ENCODE measurements around the gene ZNF521.
"Not testable (repeated sequence)": the region's sequence is repeated elsewhere in the genome, so short reads cannot be mapped to it uniquely, and the experiment has no call there.

Gene ZNF521

DNA sequence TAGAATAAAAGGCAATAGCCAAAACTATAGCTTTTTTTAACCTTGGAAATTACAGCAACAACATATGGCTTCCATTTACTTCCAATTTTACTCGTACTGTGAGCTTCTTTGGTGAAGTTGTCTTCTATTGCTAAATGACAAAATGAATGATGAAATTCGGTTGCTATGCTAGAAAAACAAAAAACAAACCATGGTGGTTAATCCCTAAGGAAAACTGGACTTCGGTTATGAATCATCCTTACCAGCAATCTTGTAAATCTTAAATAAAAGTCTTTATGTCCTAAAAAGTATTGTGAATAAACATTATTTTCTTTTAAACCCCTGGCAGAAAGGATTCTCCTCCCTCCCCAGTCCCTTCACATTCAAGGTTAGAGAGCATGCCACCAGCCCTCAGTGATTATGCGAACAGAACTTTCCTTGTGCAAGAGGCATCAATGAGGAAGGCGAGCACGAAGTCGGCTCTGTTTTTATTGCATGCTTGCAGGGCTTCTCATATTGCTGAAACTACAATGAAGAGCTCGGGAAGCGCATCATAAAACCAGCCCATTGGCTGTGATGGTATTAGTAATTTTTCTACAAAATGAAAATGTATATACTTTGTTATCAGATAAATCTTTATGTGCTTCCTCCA, 62.9 kb downstream of the ZNF521 start:
- DNase-seq, result no peak

DNA sequence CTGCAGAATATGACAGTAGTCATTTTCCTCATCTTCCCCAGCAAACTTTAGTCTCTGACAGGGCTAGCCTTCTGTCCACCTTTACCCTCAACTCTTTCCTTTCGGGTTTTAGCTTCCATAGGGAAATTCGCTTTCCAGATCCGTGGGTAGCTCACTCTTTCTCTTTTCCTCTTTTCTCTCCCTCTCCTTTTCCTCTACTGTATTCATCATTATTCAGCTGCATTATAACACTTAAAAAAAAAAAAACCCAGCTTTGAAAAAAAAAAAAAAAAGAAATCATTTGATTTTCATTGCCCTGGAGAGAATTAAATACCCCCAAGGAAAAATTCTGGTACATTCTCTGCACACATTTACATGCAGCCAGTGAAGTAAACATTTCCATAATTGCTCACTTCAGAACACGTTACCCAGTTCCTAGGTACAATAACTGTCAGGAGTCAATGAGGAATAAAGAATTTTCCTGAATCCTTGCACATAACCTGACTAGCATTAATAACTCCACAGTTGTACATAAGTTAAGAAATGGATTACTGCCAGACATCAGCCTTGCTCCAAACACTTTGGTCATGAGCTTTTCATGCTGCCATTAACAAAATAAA, 63.5 kb downstream of the ZNF521 start:
- no peak for DNase-seq

DNA sequence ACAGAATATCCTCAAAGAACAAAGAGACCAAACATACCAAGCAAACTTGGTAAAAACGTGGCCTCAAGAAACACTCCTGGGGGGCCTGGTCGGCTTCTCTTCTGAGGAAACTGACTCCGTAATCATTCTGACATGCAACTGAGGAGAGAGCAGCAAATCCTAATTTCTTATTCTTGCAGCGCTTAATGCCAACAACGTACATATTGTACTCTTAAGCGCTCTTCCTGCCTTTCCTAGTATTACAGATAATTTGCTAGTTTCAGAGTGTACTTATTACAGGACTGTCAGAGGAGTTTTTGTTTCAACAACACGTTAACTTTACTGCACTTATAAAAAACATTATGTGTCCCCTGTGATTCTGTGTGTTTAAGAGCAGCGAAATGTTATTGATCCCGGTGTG, 64.9 kb downstream of the ZNF521 start:
- DNase-seq, result no peak

DNA sequence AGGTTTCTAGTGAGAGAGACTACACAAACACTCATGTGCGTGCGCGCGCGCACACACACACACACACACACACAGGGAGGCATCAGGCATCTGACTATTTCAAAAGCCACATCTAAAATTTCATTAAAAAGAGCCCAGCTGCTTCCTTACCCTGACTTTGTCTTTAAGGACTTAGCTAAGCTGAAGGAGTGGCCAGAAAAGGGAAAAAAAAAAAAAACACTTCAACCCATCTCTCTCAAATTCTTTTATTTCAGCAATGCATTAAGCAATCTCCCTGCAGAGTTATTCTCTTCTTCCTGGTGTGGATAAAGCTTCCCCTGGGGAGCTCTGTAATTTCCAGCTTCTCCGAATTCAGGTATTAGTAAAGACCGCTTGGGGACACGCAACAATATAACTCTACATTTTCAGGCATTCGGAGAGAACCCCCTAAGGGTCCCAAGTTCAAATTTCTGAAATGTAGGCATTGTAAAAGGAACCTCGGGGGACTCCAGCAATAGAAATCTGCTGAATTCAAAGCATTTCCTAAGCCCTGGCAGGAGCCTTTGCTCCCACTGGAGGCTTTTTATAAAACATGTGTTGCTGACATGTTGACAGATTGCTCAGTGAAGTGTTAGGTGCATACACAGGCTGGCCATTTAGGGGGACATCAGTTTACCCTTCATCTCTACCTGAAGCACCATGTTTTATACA, 67.0 kb downstream of the ZNF521 start:
- no peak for DNase-seq

DNA sequence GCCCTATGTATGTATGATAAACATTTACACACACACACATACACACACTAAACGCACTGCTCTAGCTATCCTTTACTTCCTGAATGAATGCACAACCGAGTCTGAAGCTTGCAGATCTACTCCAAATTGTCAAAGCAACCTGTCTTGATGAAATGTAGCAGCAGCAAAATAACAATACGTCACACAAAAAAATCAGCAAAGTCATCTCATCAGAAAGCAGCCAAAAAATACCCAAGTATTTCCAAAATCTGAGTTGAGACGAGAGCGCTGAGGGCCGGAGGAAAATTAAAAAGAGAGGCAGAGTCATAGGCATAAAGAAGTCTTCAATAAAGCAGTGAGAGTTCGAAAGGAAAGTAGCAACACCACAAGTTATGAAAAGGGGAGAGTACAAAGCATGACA, 67.7 kb downstream of the ZNF521 start:
- DNase-seq, result no peak

DNA sequence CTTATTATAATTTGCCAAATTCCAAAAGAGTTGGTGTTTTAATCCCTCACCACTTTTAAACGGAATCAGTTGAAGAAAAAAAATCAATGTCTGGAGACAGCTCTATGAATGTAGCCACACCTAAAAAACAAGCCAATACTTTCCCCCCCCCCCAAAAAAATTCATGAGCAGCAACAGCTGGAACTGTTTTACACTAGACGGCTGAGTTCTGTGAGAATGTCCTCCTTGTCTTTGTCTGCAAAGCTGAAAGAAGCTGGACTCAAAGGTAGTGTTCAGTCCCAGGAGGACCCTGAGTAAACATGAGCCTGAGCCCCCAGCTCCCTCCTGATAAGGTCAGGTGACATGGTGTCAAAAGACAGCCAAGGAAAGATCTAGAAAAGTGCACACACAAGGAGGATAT, 68.2 kb downstream of the ZNF521 start:
- DNase-seq, result no peak

DNA sequence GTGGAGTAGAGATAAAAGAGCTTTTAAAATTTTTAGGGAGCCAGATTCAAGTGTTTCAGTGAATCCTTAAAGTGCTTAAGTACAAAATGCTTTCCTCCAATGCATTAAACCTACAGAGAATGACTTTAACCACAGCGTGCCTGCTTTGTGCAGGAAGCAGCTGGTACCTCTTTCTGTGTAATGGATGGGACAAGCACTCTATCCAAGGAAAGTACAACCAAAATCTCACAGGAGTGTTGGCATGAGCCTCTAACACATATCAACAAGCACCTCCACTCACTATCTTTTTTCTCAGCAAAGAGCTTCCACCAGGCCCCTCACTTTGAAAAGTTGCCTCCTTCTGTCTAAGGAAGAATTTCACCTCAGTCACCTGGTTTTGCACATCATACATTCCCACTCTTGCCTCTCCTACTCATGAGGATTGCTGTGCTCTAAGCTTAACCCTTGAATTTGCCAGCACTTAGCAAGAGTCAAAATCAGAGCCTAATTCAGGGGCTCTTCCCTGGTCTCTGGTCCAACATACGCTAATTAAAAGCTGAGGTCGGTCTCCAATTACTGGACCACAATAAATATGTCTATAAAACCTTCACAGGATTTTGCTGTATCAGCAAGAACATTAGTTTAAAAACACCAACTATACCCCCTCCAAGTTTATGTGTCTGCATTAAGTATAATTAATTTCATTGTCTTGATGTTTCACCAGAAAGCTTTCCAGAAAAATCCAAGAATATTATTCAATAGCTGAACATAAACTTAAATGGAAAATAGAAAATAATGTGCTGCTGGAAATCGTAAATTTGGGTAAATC, 68.9 kb downstream of the ZNF521 start:
- DNase-seq, result no peak

DNA sequence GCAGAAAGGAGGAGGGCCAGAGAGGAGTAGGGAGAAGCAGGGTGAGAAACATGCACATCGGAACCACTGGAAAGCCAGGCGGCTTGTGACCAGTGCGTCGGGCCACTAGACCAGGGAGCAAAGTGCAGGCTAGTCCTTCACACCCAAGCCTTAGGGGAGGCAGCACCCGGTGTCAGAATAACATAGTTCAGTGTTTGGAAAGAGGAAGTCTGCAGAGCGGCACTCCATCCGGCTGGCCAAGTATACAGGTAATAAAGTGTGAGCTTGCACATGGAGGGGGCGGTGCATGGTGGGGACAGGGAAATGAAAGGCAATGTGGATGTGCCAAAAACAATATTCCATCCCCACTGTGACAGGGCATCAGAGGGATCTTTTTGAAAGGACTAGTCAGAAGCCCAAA, 69.7 kb downstream of the ZNF521 start:
- no peak for DNase-seq

DNA sequence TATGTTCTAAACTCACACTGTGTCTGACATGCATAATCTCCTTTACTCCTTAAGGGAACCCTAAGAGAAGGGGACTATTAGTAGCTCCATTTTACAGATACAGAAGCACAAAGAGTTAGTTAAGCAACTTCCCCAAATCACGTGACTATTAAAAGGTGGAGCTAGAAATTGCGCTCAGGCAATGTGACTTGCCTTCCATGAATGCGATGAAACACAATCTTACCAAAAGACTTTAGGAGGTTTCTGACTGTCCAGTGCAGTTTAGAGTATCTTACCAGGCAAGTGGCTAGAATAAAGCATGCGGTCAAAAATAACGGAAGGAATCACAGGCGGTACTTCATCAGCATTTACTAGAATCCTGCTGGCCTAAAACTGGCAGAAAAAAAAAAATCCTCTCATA, 70.4 kb downstream of the ZNF521 start:
- DNase-seq, result no peak

DNA sequence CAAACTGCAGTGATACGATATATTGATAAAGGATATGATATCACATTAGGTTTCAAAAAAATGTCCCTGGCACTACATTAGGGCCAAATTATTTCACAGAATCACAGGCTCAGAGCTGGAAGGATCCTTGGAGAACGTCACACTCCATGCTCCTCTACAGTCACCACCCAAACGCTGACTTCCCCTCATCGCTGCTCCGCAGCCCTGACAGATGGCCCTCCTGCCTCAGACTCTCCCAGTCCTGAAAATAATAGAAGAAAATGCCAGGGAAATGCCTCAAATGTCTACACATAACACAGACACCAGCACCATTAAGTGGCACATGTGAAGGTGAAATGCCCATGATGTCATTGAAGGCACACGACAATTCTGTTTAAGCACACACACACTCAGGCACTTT, 72.0 kb downstream of the ZNF521 start:
- DNase-seq, result no peak

DNA sequence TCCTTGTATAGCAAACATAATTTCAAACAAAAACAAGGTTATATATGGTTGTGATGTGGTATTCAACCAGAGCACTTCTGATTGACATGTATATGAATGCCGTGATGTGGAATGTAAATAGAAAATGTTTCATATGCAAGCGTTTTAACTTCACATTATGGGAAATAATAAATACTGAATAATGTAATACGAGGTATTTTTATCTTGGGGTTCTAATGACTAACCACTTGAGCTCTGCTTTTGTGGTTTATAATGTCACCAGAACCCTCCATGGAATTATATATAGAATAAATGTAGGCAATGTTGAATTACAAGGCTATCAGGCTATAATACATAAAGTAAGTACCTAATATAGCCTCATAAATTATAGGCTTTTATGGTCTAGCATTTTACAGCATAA, 72.4 kb downstream of the ZNF521 start:
- no peak for DNase-seq

DNA sequence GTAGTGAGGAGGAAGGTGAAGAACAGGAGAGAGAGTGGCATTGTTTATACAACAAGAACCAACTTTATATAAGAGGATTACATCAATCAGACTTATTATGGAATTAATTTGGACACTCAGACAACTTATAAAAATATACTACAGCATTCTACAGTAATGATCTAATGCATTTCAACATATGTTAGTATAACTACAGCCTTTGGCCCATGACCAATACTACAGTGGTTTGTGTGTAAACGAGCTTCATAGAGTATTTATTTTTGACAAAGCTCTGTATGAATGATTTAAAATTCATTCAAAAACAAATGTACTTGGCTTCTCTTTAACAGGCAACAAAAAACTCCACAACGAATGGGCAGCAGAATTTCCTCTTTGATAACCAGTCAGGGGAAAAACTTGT, 72.8 kb downstream of the ZNF521 start:
- no peak for DNase-seq

DNA sequence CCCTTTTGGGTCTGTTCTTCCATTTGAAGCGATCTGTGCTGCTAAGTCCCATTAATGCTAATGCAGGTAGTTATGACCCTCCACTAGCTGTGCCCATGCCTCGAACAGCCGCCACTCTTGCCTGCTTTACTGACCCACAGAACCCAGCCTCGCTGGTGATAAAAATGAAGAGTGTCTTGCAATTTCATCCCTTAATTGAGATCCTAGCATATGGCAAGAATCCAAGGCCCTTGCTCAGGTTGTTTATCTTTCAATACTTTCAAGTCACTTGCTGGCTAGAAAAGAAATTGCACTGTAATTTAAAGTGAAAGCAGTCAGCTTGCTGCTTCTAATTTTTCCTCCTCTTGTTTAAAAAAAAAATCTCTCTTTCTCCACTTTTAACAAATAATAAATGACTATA, 73.6 kb downstream of the ZNF521 start:
- DNase-seq, result no peak

DNA sequence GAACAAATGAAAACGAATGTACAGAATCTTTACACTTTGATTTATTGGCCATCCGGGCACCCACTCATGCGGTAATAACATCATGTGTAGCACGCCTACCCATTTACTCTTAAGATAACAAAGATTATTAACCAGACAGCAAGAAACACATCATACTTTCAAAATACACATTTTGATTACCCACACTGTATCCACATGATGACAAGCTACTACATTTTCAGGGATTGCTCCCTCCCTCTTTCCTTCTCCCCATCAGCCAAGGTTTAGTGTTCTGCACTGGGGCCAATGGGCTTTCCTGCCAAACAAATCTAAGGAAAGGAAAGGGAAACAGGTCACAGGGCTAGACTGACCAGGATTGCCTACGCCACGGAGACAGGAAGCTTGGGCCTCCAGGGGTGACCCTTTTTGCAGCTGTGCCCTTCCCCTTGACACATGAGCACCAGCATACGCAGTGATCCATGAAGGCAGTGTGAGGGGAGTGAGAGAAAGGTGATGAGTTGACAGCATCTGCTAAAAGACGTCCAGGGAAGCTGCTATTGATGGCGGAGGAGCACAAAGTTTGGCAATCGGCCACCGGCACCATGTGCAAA, 76.5 kb downstream of the ZNF521 start:
- DNase-seq, result no peak

DNA sequence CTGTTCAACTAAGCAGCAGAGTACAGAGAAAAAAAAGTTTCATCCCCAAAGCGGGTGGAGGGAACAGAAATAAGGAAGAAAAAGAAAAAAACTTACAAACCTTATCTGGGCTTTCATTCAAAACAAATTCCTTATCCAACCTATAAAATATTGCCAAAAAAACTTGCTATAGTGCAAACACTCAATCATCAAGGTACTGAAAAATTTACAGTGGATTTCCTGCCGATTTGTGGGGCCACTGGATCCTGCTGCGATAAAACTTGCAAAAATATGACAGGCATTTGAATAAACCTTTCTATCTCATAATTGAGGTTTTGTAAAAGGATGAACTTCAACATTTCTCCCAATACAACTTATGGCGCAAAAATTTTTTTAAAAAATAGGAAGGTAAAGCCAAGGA, 77.0 kb downstream of the ZNF521 start:
- DNase-seq, result no peak

DNA sequence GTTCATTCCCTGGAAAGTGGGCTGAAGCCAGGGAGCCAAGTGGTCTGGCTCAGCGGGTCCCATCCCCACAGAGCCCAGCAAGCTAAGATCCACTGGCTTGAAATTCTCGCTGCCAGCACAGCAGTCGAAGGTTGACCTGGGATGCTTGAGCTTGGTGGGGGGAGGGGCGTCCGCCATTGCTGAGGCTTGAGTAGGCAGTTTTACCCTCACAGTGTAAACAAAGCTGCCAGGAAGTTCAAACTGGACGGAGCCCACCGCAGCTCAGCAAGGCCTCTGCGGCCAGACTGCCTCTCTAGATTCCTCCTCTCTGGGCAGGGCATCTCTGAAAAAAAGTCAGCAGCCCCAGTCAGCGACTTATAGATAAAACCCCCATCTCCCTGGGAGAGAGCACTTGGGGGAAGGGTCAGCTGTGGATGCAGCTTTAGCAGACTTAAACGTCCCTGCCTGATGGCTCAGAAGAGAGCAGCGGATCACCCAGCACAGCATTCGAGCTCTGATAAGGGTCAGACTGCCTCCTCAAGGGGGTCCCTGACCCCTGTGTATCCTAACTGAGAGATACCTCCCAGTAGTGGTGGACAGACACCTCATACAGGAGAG, 84.9 kb downstream of the ZNF521 start:
- DNase-seq, result not testable (repeated sequence)

DNA sequence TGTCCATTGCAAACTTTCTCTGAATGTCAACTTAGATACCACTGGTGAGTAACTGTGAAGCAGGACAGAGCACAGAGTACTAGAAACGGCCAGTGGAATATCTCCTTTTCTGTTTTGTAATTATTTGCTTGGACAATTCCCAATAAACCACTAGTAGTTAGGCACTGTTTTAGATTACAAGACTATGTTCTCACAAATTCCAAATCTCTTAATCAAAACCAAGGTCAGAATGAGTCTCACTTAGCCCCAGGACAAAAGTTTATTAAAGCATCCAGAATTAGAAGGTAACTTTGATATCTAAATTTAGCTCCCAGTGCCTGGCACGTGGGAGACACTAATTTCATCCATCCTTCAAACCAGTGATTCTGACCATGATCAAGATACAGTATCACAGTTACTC, 89.0 kb downstream of the ZNF521 start:
- no peak for DNase-seq

DNA sequence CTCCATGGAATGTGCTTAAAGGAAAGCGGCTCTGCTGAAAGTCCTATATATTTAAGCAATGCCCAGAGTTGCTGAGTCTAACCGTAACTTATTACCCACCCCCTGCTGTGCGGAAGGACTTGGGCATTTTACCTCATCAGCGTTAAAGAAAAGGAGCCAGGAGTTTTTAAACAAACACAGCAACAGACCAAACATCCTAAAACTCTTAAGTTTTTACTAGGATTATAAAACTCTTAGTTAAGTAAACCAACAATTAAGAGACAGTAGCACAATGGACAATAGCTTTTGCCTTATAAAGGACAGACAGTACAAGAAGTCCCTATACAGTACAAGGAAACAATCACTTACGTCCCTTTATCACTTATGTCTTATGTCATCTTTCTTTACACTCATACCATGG, 90.2 kb downstream of the ZNF521 start:
- DNase-seq, result no peak

DNA sequence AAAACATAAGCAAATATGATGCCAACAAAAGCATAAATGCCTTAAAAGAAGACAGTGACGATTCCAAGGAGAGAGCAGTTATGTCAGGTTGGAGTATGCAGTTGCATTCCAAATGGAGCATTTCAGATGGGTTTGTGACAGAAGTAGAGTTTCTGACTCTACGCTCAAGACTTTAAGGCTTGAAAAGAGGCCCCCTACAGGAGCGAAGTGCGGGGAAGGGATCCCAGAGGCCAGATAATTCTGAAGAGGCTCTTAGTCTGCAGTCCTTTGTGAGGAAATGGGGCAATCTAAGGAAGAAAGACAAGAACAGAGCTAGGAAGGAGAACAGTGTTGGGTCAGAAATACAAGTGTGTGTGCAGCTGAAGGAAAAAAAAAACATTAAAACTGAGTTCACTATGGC, 95.5 kb downstream of the ZNF521 start:
- DNase-seq, result no peak

DNA sequence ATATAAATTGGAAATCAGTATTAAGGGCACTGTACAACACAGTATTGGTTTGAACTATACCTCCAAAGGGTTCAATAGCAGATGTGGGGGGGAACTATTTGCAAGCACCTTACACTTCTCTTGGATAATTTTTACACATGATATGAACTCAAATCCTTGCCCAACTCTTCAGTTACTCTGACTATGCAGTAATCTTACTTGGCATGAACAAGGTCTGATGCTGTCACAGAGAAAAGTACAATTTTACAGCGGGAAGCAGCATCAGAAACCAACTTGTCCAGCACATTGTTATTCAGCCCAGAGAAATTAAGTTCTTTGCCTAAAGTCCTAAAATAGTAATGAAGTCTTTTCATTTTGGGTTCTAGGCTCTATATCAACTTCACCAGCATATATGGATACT, 98.2 kb downstream of the ZNF521 start:
- no peak for DNase-seq

DNA sequence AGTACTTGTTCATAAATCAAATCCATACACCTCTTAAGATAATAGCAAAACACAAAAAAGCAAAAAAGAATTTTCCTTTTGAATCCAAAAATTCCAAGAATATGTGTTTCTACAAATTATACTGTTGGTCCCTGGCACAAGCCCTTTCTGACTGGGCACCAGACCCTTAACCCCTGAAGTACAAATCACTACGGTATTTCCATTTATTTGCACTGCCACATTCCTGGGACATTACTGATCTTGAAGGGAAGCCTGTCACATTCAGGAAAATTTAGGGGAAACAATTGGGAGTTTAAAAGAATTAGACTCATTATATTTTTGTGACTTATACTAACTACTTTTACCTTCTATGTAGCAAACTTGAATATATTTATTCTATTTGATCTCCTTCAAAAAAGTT, 98.8 kb downstream of the ZNF521 start:
- no peak for DNase-seq

DNA sequence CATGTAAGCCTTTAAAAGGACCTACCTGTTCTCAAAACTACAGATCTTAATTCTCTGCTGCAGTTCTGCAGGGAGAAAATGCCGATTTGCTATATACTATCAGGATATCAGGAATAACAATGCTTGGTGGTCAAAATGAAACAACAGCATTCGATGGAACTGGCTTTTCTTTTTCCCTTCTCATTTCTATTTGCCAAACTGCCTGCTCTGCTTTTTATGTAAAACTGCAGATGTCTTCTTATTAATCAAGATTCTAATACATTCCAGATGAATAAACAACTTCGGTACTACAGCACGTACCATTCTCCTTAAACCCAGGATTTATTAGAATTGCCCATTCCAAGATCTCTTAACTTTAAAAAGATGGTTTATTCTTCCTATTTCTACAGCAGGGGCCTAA, 100.9 kb downstream of the ZNF521 start:
- no peak for DNase-seq
